22Rv1 (cell line): ENCODE measurements around the gene HAPSTR1.

Experiments
- H3K27ac ChIP-seq: fragments of 450-650 bp; 2 replicates; pipeline ENCODE4 v1.5.1; 2017
- ZFX ChIP-seq: fragments of 450-650 bp; IDR thresholded peaks from 2 replicates; pipeline ENCODE4 v1.6.1; 2017; ENCODE audit warnings: antibody characterized with exemption, borderline replicate concordance
- TF ChIP-seq, protein P1 (sequence below): fragments of 450-650 bp; IDR thresholded peaks from 2 replicates; pipeline ENCODE4 v1.5.1; 2017; ENCODE audit warnings: mild to moderate bottlenecking

Gene HAPSTR1

DNA sequence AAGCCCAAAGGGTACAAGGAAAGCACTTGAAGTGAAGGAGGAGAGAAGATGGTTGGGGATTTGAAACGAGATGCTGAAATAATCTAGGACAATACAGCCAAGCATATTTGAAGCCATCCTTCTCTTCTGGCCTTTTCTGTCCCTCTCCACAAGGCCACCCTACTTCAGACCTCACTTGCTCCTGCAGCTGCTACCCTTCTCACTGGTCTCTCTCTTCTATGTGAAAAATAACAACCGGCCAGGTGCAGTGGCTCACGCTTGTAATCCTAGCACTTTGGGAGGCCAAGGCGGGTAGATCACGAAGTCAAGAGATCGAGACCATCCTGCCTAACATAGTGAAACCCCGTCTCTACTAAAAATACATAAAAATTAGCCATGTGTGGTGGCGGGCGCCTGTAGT is 33.2 kb upstream of the HAPSTR1 start:
- no peak overlapping the region for H3K27ac ChIP-seq
- TF ChIP-seq, protein P1, sequence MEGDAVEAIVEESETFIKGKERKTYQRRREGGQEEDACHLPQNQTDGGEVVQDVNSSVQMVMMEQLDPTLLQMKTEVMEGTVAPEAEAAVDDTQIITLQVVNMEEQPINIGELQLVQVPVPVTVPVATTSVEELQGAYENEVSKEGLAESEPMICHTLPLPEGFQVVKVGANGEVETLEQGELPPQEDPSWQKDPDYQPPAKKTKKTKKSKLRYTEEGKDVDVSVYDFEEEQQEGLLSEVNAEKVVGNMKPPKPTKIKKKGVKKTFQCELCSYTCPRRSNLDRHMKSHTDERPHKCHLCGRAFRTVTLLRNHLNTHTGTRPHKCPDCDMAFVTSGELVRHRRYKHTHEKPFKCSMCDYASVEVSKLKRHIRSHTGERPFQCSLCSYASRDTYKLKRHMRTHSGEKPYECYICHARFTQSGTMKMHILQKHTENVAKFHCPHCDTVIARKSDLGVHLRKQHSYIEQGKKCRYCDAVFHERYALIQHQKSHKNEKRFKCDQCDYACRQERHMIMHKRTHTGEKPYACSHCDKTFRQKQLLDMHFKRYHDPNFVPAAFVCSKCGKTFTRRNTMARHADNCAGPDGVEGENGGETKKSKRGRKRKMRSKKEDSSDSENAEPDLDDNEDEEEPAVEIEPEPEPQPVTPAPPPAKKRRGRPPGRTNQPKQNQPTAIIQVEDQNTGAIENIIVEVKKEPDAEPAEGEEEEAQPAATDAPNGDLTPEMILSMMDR: no peak
- no peak for TF ChIP-seq ZFX

DNA sequence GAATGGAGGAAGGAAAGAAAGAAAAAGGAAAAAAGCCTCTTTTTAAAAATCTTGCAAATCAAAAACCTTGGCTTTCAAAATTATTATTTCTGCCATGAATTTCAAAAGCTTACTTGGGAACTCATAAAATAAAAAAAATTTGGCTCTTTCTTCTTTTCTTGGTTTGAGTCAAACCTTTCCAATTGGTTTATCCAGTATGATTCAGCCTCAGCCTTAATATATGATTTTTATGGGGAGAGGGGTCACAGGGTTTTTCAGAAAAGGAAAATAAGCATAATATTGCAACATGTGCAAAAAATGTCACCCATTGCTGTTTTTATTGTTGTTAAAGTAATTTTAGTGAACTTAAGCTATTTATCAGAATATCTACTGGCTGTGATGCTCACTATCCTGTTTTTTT is 31.2 kb upstream of the HAPSTR1 start:
- TF ChIP-seq, protein P1: no peak
- TF ChIP-seq ZFX: no peak
- no peak overlapping the region for H3K27ac ChIP-seq

DNA sequence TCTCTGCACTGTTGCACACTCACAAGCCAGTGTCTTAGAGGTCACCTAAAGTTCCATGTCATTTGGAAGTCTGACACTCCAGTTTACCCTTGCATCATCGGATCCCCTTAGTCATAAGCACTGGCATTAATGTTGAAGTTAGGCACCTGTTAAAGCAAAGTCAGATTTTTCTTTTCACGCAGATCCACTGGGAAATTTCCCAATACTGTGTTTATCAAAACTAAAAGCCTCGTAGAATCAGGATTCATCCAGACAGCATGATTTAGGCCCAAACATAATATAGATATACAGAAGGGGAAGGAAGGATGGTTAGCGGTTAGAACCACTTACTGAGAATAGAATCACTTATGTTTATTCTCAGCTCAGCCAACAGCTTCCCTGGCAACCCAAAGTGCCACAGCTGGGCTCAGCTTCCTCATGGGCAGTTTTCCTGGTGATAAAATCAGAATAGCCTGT is 30.1 kb upstream of the HAPSTR1 start:
- TF ChIP-seq, protein P1: no peak
- H3K27ac ChIP-seq: no peak overlapping the region

- no peak for TF ChIP-seq ZFX
- TF ChIP-seq, protein P1: no peak
- no peak overlapping the region for H3K27ac ChIP-seq
Measured at GRCh38 chr16:9062301-9062700, 29.1 kb upstream of the HAPSTR1 start.

- TF ChIP-seq, protein P1: no peak
- TF ChIP-seq ZFX: no peak
- no peak overlapping the region for H3K27ac ChIP-seq
Measured at GRCh38 chr16:9065077-9065476, 26.4 kb upstream of the HAPSTR1 start.

- H3K27ac ChIP-seq: no peak overlapping the region
Measured at GRCh38 chr16:9068886-9069285, 22.6 kb upstream of the HAPSTR1 start.

GRCh38 chr16:9070254-9070653 is 21.2 kb upstream of the HAPSTR1 start:
- H3K27ac ChIP-seq: no peak overlapping the region
- TF ChIP-seq, protein P1: no peak
- TF ChIP-seq ZFX: no peak

More at GRCh38 chr16:9068886-9069285, 22.6 kb upstream of the HAPSTR1 start:
- TF ChIP-seq, protein P1: no peak
